H1 (cell line): ENCODE results near the gene LKAAEAR1. TPM values are rescaled to one million over a fixed set of nuclear protein-coding genes. Genes with fewer than 3 reads are reported as not detected.
A peak's percentile ranks its signal among the peaks of the same experiment; 100 is the strongest.

Source experiments
- CTCF ChIA-PET: fragments of 300-600 bp; sonication (Branson Sonifier 250); formaldehyde crosslinking; loops from one replicate; lab custom pipeline; 2021; ENCODE audit not compliant: partially characterized antibody; lab: Charles Lee
- POLR2A ChIA-PET: fragments of 300-600 bp; sonication (Branson Sonifier 250); formaldehyde crosslinking; loops from one replicate; lab custom pipeline; 2021; ENCODE audit warnings: inconsistent platforms; ENCODE audit not compliant: partially characterized antibody; lab: Charles Lee
- DNase-seq, 2 experiments: peaks; one replicate each; pipeline versions ENCODE4 v3.0.0 to v3.0.0-alpha.2; 2010 to 2022; ENCODE audit warnings: low spot score in 2 of 2, low read depth in 1 of 2, mixed read lengths in 1 of 2
- FAIRE-seq: peaks from 2 replicates; lab custom pipeline; 2011; peaks lifted over from hg19 to GRCh38; lab: Jason Lieb, UNC
- H2AFZ ChIP-seq: 2 replicates; pipeline ENCODE4 v1.8.1; 2012; ENCODE audit warnings: low read length, inconsistent platforms
- H2AK5ac ChIP-seq: 2 replicates; pipeline ENCODE4 v1.6.1; 2013; ENCODE audit warnings: low read depth, low read length
- H2BK120ac ChIP-seq: replicated peaks from 2 replicates; pipeline ENCODE3; 2013; ENCODE audit warnings: low read depth, low read length, inconsistent platforms
- H2BK12ac ChIP-seq: 2 replicates; pipeline ENCODE4 v1.6.1; 2013; ENCODE audit warnings: low read depth, low read length
- H2BK15ac ChIP-seq: 2 replicates; pipeline ENCODE4 v1.6.1; 2013; ENCODE audit warnings: low read length
- H2BK20ac ChIP-seq: 2 replicates; pipeline ENCODE4 v1.6.1; 2013; ENCODE audit warnings: low read length
- H2BK5ac ChIP-seq: 2 replicates; pipeline ENCODE4 v1.6.1; 2013; ENCODE audit warnings: low read depth, low read length
- H3K14ac ChIP-seq: 2 replicates; pipeline ENCODE4 v1.6.1; 2013; ENCODE audit warnings: inconsistent platforms; ENCODE audit not compliant: insufficient read length
- H3K18ac ChIP-seq: 2 replicates; pipeline ENCODE4 v1.6.1; 2013; ENCODE audit warnings: low read length; ENCODE audit errors: extremely low read depth
- H3K23ac ChIP-seq: 2 replicates; pipeline ENCODE4 v1.6.1; 2013; ENCODE audit warnings: inconsistent platforms; ENCODE audit not compliant: insufficient read length
- H3K23me2 ChIP-seq: 2 replicates; pipeline ENCODE4 v1.6.1; 2013; ENCODE audit warnings: low read depth, low read length
- H3K27ac ChIP-seq: 2 replicates; pipeline ENCODE4 v1.6.1; 2011; ENCODE audit warnings: low read depth, low read length, inconsistent platforms
- H3K27me3 ChIP-seq, 4 experiments: replicated peaks in 1 of 4; 1 replicate in 1 of 4; 2 replicates in 3 of 4; pipeline versions ENCODE4 v1.6.1 to v1.8.1; 2011 to 2013; ENCODE audit warnings: low read length in 3 of 4, mild to moderate bottlenecking in 3 of 4, inconsistent platforms in 2 of 4, mixed read lengths in 2 of 4, moderate library complexity in 1 of 4; ENCODE audit not compliant: control insufficient read depth in 3 of 4, insufficient read depth in 3 of 4; ENCODE audit errors: extremely low read depth in 1 of 4
- H3K36me3 ChIP-seq, 4 experiments: 2 replicates each; pipeline versions ENCODE4 v1.6.1 to v1.8.1; 2011 to 2013; ENCODE audit warnings: mild to moderate bottlenecking in 4 of 4, low read length in 3 of 4, moderate library complexity in 2 of 4, control low read depth in 1 of 4, inconsistent platforms in 1 of 4; ENCODE audit not compliant: insufficient read depth in 4 of 4, control insufficient read depth in 2 of 4
- H3K4ac ChIP-seq: replicated peaks from 2 replicates; pipeline ENCODE3; 2013; ENCODE audit warnings: low read length, low read depth, mixed read lengths, inconsistent platforms; ENCODE audit not compliant: insufficient read length
- H3K4me1 ChIP-seq, 4 experiments: replicated peaks in 1 of 4; 1 replicate in 1 of 4; 2 replicates in 3 of 4; pipeline versions ENCODE4 v1.6.1 to v1.8.1; 2011 to 2013; ENCODE audit warnings: low read length in 3 of 4, inconsistent platforms in 2 of 4, mixed read lengths in 1 of 4; ENCODE audit not compliant: insufficient read depth in 4 of 4, control insufficient read depth in 3 of 4
- H3K4me2 ChIP-seq, 2 experiments: 2 replicates each; pipeline versions ENCODE4 v1.6.1 to v1.8.1; 2011 to 2013; ENCODE audit warnings: low read depth in 2 of 2, low read length in 2 of 2, control low read depth in 1 of 2, inconsistent platforms in 1 of 2, mild to moderate bottlenecking in 1 of 2; ENCODE audit not compliant: insufficient read depth in 1 of 2
- H3K4me3 ChIP-seq, 4 experiments: fragments of 200-600, 300-600 bp in 1 of 4; sonication (generic), shearing (Covaris generic), sonication (Bioruptor Twin) in 1 of 4; 2 replicates each; pipeline versions ENCODE4 v1.5.1 to v1.8.1; 2011 to 2016; ENCODE audit warnings: low read length in 4 of 4, low read depth in 3 of 4, control low read depth in 2 of 4, inconsistent platforms in 2 of 4, mild to moderate bottlenecking in 2 of 4, mixed read lengths in 1 of 4, moderate library complexity in 1 of 4; ENCODE audit not compliant: insufficient read depth in 2 of 4; ENCODE audit errors: extremely low read depth in 1 of 4
- H3K56ac ChIP-seq: replicated peaks from 2 replicates; pipeline ENCODE3; 2013; ENCODE audit warnings: low read depth, mild to moderate bottlenecking, mixed read lengths, low read length, inconsistent platforms; ENCODE audit not compliant: insufficient read length
- H3K79me1 ChIP-seq: 2 replicates; pipeline ENCODE4 v1.6.1; 2013; ENCODE audit warnings: low read depth, low read length, control low read depth
- H3K79me2 ChIP-seq, 2 experiments: 2 replicates each; pipeline versions ENCODE4 v1.6.1 to v1.8.1; 2012 to 2013; ENCODE audit warnings: low read length in 2 of 2, mild to moderate bottlenecking in 2 of 2, inconsistent platforms in 1 of 2; ENCODE audit not compliant: insufficient read depth in 2 of 2, control insufficient read depth in 1 of 2
- H3K9ac ChIP-seq, 4 experiments: replicated peaks in 1 of 4; 1 replicate in 1 of 4; 2 replicates in 3 of 4; pipeline versions ENCODE4 v1.6.1 to v1.8.1; 2011 to 2013; ENCODE audit warnings: low read depth in 3 of 4, low read length in 3 of 4, control low read depth in 2 of 4, mild to moderate bottlenecking in 2 of 4, moderate library complexity in 2 of 4, inconsistent platforms in 1 of 4; ENCODE audit errors: extremely low read depth in 1 of 4
- H3K9me3 ChIP-seq, 2 experiments: 2 replicates each; pipeline versions ENCODE4 v1.6.1 to v1.8.1; 2012 to 2013; ENCODE audit warnings: mild to moderate bottlenecking in 2 of 2, moderate library complexity in 2 of 2, control low read depth in 1 of 2, inconsistent platforms in 1 of 2, low read depth in 1 of 2, low read length in 1 of 2, mixed read lengths in 1 of 2; ENCODE audit not compliant: insufficient read depth in 2 of 2
- H4K20me1 ChIP-seq, 2 experiments: replicated peaks in 1 of 2; 2 replicates each; pipeline versions ENCODE3 to v1.8.1; 2011 to 2013; ENCODE audit warnings: inconsistent platforms in 2 of 2, low read length in 2 of 2, mild to moderate bottlenecking in 1 of 2; ENCODE audit not compliant: insufficient read depth in 2 of 2, control insufficient read depth in 1 of 2
- H4K5ac ChIP-seq: 2 replicates; pipeline ENCODE4 v1.6.1; 2013; ENCODE audit warnings: low read length, low read depth, mixed read lengths, inconsistent platforms; ENCODE audit not compliant: insufficient read length
- H4K8ac ChIP-seq: 2 replicates; pipeline ENCODE4 v1.8.0; 2013; ENCODE audit warnings: mild to moderate bottlenecking, moderate library complexity, low read length, inconsistent platforms; ENCODE audit not compliant: insufficient read depth; ENCODE audit errors: extremely low read depth
- H4K91ac ChIP-seq: replicated peaks from 2 replicates; pipeline ENCODE3; 2013; ENCODE audit warnings: low read length, mixed read lengths, inconsistent platforms; ENCODE audit not compliant: insufficient read length
- CBX5 ChIP-seq: fragments of 300-800, 300-1000 bp; sonication (generic); IDR thresholded peaks from 2 replicates; pipeline ENCODE4 v1.7.1; 2016; ENCODE audit warnings: antibody characterized with exemption, low read length, low read depth
- CHD2 ChIP-seq: IDR thresholded peaks from 2 replicates; pipeline ENCODE4 v1.6.1; 2012; ENCODE audit warnings: low read length, improper control_type of control experiment
- RBBP5 ChIP-seq: IDR thresholded peaks from 2 replicates; pipeline ENCODE4 v1.7.1; 2012; ENCODE audit warnings: low read depth, mild to moderate bottlenecking, inconsistent platforms, low read length, moderate library complexity, borderline replicate concordance
- WGBS, 2 experiments: shearing (Covaris generic) in 1 of 2; methylation state at CpG; one replicate each; pipeline versions ENCODE4 v1.1.6 to v1.1.7; 2013 to 2015; ENCODE audit warnings: low lambda C conversion rate in 2 of 2, mixed read lengths in 2 of 2, inconsistent platforms in 1 of 2, low coverage in 1 of 2, missing lambda C conversion rate in 1 of 2; ENCODE audit not compliant: insufficient replicate concordance in 2 of 2, insufficient coverage in 1 of 2, insufficient read length in 1 of 2; ENCODE audit errors: extremely low coverage in 1 of 2, missing lambda C conversion rate in 1 of 2; 5-methylcytosine and 5-hydroxymethylcytosine counted together
- polyA plus RNA-seq, 7 experiments: library from polyadenylated mRNA; depleted of rRNA in 3 of 7; stranded (reverse) in 5 of 7; unstranded in 2 of 7; fragments of >200 nt in 5 of 7; fragments of 200-250 nt in 2 of 7; gene quantifications; 1 replicate in 5 of 7; 2 replicates in 1 of 7; 4 replicates in 1 of 7; pipeline versions ENCODE4 v1.2.1 to v1.2.3, GENCODE V29; 2011 to 2013; ENCODE audit warnings: missing spikeins in 2 of 7, mixed read lengths in 2 of 7
- total RNA-seq: library from RNA; stranded (reverse); fragmentation: NEBNext Ultra II Directional; extraction: Animal tissue kit (Norgen Biotek cat#: 25700); gene quantifications from 2 replicates; pipeline ENCODE4 v1.2.1, GENCODE V29; 2021

LKAAEAR1 gene
- total and polyA plus RNA-seq, 2 of the 8 experiments (the other 6 are each of a cell fraction or from before 2014, with no cell fraction given) = 0.41 to 0.53 TPM

DNA sequence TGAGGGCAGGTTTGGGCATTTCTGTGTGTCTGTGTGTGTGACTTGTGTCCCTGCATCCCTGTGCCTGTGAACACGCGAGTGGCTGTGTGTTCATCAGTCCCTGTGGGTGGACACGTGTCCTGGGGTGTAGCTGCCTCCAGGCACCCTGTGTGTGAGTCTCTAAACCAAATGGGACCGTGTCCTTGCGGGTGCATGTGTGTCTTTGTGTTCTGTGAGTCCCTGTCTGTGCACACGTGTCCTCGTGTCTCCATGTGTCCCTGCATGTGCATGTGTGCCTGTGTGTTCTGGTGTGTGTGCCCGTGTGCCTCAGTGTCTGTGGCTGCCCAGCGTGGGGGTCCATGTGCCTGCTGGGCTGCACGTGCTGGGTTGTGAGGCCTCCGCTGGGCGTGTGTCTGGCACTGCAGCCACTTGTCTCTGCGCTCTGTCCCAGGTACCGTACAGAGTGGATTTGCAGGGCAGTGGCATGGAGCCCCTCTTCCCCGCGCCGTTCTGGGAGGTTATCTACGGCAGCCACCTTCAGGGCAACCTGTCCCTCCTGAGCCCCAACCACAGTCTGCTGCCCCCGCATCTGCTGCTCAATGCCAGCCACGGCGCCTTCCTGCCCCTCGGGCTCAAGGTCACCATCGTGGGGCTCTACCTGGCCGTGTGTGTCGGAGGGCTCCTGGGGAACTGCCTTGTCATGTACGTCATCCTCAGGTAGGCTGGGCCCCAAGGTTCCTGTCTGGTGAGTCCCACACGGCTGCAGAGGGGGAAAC is 8.2 kb upstream of the LKAAEAR1 start:
- 86% methylated on average over 27 of the region's 27 CpGs; no CpG with 5 or more reads in 1 of the 2 experiments for WGBS, 2 experiments
- TF ChIP-seq CHD2 = no peak
- no peak for TF ChIP-seq CBX5
- no peak for TF ChIP-seq RBBP5

More for the DNA sequence above, 8.2 kb upstream of the LKAAEAR1 start:
- H3K9ac ChIP-seq = no peak overlapping the region
- peak overlapping the region; percentile 12 for H2BK5ac ChIP-seq
- H2BK12ac ChIP-seq = peak overlapping the region; percentile 96; the same call in 1 of the 2 replicates
- H2AK5ac ChIP-seq = peak overlapping the region; percentile 94; the same call in 1 of the 2 replicates
- H2BK120ac ChIP-seq = no peak overlapping the region
- 0 out of 2 replicates have a peak overlapping the region, but pooled peaks have one; percentile 10 for H2AFZ ChIP-seq
- peaks cover 0 to 2% (median 0%) of the 10 kb centered on the region in 4 experiments; a peak in 1 of 7 replicates for H3K27me3 ChIP-seq
- H3K79me1 ChIP-seq = no peaks in the 10 kb centered on the region
- no peak overlapping the region; the same call in 1 of the 2 replicates for H4K8ac ChIP-seq
- no peak overlapping the region for H3K18ac ChIP-seq
- no peaks in the 10 kb centered on the region for H3K36me3 ChIP-seq
- no peak overlapping the region for H3K4me3 ChIP-seq
- H4K5ac ChIP-seq = no peak overlapping the region
- H3K9me3 ChIP-seq = no peaks in the 10 kb centered on the region
- peak overlapping the region in 1 of 2 experiments; percentile 29; a peak in 2 of 4 replicates for H3K4me2 ChIP-seq
- H3K79me2 ChIP-seq = no peaks in the 10 kb centered on the region
- H2BK20ac ChIP-seq = 0 out of 2 replicates have a peak overlapping the region, but pooled peaks have one; percentile 75
- H3K4me1 ChIP-seq = peaks cover 0 to 7% (median 2%) of the 10 kb centered on the region in 4 experiments; a peak in 3 of 7 replicates
- no peak overlapping the region for H3K27ac ChIP-seq
- no peak overlapping the region for H3K4ac ChIP-seq
- peaks cover 2 to 3% of the 10 kb centered on the region in 2 experiments for H4K20me1 ChIP-seq
- FAIRE-seq (no peak), DNase-seq (no peak)
- no peak overlapping the region; the same call in 1 of the 2 replicates for H2BK15ac ChIP-seq
- H3K14ac ChIP-seq = no peak overlapping the region
- peaks cover 5% of the 10 kb centered on the region; the same call in 1 of the 2 replicates for H3K23me2 ChIP-seq
- ChIA-PET CTCF (interaction anchor here (0.9 to 4.5 kb wide), 8 partner anchors 8 to 132 kb away, joined by 3 to 28 read pairs (median 4); partner anchors contain the start of gene LKAAEAR1), POLR2A (interaction anchor here (1.0 to 1.2 kb wide), 2 partner anchors 11 to 12 kb away, joined by 3 to 5 read pairs; partner anchors contain the start of gene OPRL1)
- H4K91ac ChIP-seq = peak overlapping the region; percentile 90
- H3K56ac ChIP-seq = no peak overlapping the region
- H3K23ac ChIP-seq = no peak overlapping the region
